Endothelial cell of umbilical vein (primary cell): ENCODE measurements around the gene CALHM5.

Experiments
- POLR2AphosphoS5 ChIP-seq: IDR thresholded peaks from 2 replicates; pipeline ENCODE4 v1.6.1; 2012; ENCODE audit warnings: low read depth, mild to moderate bottlenecking, control low read depth, low read length, moderate library complexity; ENCODE audit not compliant: insufficient read depth
- TF ChIP-seq, protein P1 (sequence below), 2 donors: IDR thresholded peaks; 1 replicate in 1 of 2; 2 replicates in 1 of 2; pipeline ENCODE4 v1.5.1; 2011; ENCODE audit warnings: low read length in 2 of 2, mild to moderate bottlenecking in 2 of 2, moderate library complexity in 2 of 2, control low read depth in 1 of 2, inconsistent platforms in 1 of 2, low read depth in 1 of 2; ENCODE audit not compliant: insufficient read depth in 1 of 2; ENCODE audit errors: extremely low read depth in 1 of 2

DNA sequence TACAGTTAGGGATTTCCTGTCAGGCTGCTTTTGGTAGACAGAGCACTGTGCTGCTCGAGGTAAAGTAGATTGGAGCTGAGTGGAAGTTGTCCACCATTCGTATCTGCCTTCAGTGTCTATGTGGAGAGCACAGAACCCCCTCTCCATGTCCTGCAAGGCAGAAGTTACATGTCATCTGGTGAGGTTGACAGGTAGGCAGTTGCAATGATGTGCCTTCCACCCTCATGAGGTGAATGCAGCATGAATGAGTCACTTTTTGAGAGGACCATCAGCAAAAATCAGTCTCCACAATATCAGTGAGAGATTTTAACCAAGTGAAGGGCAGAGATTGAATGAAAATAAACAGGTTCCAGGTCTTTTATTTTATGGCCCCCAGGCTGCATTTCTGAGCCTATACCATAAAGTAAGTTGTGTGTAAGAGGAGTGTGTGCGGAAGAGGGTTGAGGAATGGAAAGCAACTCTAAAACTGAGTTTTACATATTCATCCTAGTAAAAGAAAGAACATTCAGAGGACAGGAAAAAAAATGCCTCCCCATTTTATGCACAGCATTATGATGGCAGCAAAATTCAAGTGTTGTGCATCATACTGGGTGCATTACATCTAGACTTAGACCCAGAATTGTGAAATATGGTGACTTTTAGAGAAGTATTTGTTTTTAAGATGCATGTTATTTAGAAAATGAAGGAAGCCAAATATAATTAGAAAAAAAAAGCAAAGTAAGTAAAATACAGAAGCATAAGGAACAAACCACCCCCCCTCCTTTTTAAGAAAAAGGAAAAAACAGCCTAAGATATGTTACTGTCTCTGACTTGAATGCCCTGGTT, 18.2 kb downstream of the CALHM5 start:
- TF ChIP-seq, protein P1, sequence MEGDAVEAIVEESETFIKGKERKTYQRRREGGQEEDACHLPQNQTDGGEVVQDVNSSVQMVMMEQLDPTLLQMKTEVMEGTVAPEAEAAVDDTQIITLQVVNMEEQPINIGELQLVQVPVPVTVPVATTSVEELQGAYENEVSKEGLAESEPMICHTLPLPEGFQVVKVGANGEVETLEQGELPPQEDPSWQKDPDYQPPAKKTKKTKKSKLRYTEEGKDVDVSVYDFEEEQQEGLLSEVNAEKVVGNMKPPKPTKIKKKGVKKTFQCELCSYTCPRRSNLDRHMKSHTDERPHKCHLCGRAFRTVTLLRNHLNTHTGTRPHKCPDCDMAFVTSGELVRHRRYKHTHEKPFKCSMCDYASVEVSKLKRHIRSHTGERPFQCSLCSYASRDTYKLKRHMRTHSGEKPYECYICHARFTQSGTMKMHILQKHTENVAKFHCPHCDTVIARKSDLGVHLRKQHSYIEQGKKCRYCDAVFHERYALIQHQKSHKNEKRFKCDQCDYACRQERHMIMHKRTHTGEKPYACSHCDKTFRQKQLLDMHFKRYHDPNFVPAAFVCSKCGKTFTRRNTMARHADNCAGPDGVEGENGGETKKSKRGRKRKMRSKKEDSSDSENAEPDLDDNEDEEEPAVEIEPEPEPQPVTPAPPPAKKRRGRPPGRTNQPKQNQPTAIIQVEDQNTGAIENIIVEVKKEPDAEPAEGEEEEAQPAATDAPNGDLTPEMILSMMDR (IDR thresholded peaks at IDR 0.05; ENCODE audit: extremely low read depth in 1 of 2, insufficient read depth in 1 of 2, low read depth in 1 of 2, low read length in 2 of 2), result no peak
- TF ChIP-seq POLR2AphosphoS5, result no peak
